ENCODE results near the gene FUZ.
A peak's percentile ranks its signal among the peaks of the same experiment; 100 is the strongest.

FUZ gene

GRCh38 chr19:49851456-49852259, 38.6 kb upstream of the FUZ start:
- DNase-seq (ENCODE audit: low spot score): no peak

GRCh38 chr19:49850487-49851342, 37.6 kb upstream of the FUZ start, which contains the start of gene PTOV1:
Gene PTOV1 (plus strand): TSS chr19:49851159.
- DNase-seq (ENCODE audit: low spot score): peak; percentile 95

DNA sequence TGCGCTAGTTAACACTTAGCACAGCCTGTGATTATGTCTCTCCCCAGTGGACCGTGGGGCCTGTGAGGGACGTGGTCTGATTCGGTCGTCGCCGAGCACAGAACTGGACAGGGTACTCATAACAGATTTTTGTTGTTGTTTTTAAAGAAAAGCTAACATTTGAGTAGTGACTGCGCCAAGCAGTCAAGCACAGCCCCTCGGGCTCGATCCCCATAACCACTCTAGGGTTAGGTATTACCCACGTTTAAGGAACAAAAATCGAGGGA, 37.1 kb upstream of the FUZ start:
- DNase-seq (ENCODE audit: low spot score): no peak

DNA sequence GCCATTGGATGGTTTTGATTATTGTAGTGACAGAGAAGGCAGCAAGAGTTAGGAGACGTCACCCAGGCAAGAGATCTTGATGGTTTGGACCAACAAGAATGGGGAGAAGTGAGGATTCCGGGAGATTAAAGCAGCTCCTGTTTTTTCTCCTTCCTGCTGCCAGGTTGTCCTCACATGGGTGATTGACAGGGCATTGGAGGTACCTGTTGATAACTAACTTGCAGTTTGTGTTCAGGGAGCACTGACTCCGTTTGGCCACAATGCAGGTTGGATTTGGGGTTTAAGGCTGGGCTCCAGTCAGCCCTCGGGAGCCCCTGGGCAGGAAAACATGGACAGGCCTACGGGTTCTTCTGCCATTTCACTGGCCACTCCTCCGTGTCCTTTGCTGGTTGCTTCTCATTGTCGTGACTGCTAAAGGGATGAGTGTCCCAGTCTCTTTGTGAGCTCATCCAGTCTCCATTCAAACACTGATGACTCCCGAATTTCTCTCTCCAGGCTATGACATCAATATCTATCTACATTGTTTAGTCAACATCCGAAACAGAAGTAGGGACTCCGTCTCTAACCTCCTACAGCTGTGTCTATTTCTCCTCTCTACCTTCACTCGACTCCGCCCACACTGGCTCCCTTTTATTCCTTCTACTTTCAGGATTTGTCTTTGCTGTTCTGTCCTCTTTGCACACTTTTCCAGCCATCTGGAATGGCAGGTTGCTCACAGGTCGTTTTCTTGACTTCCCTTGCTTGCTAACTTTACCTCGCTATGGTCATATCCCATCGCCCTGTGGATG, 36.5 kb upstream of the FUZ start:
- no peak for DNase-seq (ENCODE audit: low spot score)

- no peak for DNase-seq (ENCODE audit: low spot score)
Measured at GRCh38 chr19:49848938-49849337, 35.8 kb upstream of the FUZ start.

DNA sequence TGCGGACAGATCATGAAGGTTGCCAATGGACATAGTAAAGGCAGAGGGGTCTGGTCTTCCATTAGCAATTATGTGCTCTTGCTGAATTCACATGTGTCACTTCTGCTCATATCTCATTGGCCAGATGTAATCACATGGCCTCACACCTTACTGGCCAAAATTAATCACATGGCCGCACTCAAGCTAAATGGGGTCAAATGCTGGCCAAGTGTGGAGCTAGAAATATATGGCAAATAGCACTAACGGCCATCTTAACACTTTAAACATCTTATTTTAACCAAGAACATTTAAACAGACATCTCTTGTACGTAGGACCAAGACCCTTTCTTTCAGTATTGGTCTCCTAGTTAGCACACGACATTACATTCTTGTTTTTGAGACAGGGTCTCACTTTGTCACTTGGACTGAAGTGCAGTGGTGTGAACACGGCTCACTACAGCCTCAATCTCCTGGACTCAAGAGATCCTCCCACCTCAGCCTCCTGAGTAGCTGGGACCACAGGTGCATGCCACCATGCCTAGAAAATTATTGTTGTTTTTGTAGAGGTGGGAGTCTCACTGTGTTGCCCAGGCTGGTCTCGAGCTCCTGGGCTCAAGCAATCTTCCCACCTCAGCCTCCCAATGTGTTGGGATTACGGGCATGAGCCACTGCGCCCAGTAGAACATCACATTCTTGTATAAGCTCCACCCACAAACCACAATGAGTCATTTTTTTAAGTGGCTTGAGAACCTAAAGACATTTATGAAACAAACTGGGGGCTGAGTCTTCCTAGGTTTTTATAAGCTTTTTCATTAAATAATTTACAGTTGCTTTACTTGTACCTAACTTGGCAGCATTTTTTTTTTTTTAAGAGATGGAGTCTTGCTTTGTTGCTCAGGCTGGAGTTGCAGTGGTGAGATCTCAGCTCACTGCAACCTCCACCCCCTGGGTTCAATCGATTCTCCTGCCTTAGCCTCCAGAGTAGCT, 34.9 kb upstream of the FUZ start:
- no peak for DNase-seq (ENCODE audit: low spot score)

GRCh38 chr19:49846408-49846807, 33.3 kb upstream of the FUZ start:
- DNase-seq (ENCODE audit: low spot score): no peak

DNA sequence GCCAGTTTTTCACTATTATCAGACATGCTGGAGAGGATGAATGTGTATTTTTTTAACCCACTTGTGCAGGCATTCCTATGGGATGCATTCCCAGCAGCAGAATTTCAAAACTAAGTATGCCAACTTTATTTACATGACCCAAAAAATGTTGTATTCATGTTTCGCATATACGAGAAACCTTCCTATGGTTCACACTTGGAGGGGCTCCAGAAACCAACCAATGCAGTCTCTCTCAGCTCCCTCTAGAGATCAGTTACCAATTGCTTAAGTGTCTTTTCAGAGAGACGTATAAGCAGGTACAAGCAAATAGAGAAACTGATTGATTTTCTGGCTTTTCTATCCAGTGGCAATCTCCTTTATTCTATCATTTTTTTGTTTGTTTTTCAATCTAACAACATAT, 32.3 kb upstream of the FUZ start:
- DNase-seq (ENCODE audit: low spot score): no peak

- no peak for DNase-seq (ENCODE audit: low spot score)
Measured at GRCh38 chr19:49844138-49845095, 31.3 kb upstream of the FUZ start.

DNA sequence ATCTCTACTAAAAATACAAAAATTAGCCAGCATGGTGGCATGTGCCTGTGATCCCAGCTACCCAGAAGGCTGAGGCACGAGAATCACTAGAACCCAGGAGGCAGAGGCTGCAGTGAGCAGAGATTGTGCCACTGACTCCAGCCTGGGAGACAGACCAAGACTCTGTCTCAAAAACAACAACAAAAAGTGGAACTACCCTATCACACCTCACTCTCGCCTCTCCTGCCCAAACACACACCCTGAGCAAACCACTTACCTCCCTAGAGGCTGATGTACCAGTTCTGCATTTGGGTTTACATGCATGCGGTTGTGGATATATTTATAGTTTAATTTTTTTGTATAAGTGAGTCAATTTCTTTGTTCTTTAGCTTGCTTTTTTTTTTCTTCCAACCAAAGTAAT, 30.2 kb upstream of the FUZ start:
- no peak for DNase-seq (ENCODE audit: low spot score)

GRCh38 chr19:49840736-49841249, 27.7 kb upstream of the FUZ start:
- DNase-seq (ENCODE audit: low spot score): no peak

DNA sequence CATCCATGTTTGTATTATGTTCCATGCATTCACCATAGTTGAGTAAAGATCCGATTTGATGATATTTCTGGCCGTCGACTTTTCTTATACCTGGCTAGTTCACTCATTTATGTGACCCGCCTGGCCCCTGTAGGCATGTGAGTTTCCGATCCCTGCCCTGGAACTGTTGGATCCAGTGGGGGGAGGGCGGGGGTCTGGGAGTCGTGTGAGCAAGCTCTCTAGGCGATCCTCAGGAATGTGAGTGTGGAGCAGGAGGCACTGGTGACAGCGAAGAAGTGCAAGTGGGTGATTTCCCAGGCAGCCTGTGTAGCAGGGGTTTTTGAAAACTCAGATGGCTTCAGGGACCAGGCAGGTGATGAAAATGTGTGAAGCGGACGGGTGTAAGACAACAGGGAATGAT, 27.2 kb upstream of the FUZ start:
- no peak for DNase-seq (ENCODE audit: low spot score)

GRCh38 chr19:49839713-49840112, 26.6 kb upstream of the FUZ start:
- DNase-seq (ENCODE audit: low spot score): no peak

GRCh38 chr19:49838885-49839588, 25.9 kb upstream of the FUZ start:
- DNase-seq (ENCODE audit: low spot score): no peak

DNA sequence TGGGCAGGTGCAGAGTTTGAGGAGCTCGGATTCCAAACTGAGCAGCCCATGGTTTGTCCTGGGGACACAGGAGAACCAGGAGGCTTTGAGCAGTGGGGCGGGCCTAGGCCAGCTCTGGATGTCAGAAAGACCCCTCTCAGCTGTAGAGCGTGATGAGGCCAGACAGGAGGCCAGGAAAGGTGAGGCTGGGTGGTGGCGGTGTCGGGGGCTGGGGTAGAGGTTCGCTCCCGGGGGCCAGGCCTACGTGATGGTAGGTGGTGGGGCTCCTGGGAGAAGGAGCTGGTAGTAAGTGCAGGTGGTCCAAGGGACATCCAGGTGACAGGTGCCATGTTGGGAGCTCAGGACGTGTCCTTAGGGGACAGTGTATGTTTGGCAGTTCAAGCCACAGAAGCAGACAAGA, 24.3 kb upstream of the FUZ start:
- DNase-seq (ENCODE audit: low spot score): no peak

DNA sequence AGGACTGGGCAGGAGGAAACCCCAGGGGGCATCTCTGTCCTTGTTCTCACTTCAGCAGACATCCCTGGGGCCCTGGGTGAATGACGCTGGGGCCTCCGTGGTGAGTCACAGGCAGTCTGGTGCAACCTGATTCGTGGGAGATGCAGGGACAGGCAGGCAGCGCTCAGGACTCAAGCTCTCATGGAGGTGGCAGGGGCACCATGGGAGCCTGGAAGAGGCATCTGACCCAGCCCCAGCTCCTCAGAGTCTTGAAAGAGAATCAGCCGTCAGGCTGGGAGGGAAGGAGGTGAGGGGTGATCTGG, 23.9 kb upstream of the FUZ start:
- DNase-seq (ENCODE audit: low spot score): no peak

DNA sequence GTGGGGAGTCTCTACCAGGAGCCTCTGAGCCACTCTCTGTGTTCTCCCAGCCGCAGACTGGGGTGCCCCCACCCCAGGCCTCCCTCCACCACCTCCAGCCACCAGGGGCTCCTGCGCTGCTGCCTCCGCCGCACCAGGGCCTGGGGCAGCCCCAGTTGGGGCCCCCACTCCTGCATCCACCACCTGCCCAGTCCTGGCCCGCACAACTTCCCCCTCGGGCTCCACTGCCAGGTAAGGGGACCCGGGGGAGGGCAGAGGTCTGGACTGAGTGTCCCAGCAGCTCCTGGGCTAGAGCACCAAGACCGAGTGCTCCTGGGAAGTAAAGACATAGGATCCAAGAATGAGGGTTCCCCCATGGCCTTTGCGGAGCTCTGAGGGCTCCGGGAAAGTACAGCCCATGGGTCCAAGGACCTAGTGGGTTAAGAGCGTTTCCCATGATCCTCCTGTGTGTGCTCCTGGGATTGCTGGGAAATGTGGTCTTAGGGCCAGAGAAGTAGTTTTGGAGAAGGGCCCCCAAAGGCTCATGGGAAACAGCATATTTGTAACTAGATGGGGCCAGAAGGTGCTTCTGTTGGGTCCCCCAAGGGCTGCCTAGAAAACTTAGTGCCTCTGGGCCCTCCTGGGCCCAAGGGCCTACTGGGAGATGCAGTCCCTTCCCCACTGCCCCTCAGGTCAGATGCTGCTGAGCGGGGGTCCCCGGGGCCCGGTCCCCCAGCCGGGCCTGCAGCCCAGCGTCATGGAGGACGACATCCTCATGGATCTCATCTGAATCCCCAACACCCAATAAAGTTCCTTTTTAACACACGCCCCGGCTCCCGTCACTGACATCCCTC, 23.3 kb upstream of the FUZ start:
- no peak for DNase-seq (ENCODE audit: low spot score)

DNA sequence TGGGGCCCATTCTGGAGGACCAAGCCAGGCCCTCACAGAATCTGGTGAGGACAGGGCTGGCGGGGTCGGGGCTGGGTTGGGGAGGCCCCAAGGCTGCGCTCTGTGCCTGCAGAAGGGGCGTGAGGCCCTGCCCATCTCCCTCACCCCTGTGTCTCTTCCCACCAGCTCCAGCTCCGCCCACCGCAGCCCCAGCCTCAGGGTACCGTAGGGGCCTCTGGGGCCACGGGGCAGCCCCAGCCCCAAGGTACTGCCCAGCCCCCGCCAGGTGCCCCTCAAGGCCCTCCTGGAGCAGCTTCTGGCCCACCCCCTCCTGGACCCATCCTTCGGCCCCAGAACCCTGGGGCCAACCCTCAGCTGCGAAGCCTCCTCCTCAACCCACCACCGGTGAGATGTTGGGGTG, 22.5 kb upstream of the FUZ start:
- no peak for DNase-seq (ENCODE audit: low spot score)

GRCh38 chr19:49833599-49833998, 20.5 kb upstream of the FUZ start:
- DNase-seq (ENCODE audit: low spot score): no peak
